RWPE1 (cell line): ENCODE results near the gene MPDZ.

ENCODE experiments used
- CTCF ChIA-PET: fragments of 350-600 bp; sonication (Branson Sonifier 250); formaldehyde crosslinking; extraction: SDS; loops from one replicate; lab custom pipeline; 2021; lab: Yijun Ruan, JAX
- POLR2A ChIA-PET: fragments of 400-600 bp; formaldehyde crosslinking; extraction: SDS; loops from one replicate; lab custom pipeline; 2020; ENCODE audit warnings: antibody characterized with exemption; ENCODE audit not compliant: low non-redundant PET; lab: Yijun Ruan, JAX
- DNase-seq: peaks from one replicate; pipeline ENCODE4 v3.0.0; 2012; ENCODE audit warnings: low spot score
- H3K27ac ChIP-seq: fragments of 450-650 bp; 2 replicates; pipeline ENCODE4 v1.5.1; 2017
- TF ChIP-seq, protein P1 (sequence below): fragments of 450-650 bp; conservative IDR thresholded peaks from 2 replicates; pipeline ENCODE4 v1.5.1; 2017; ENCODE audit warnings: low read depth, mild to moderate bottlenecking

MPDZ gene

DNA sequence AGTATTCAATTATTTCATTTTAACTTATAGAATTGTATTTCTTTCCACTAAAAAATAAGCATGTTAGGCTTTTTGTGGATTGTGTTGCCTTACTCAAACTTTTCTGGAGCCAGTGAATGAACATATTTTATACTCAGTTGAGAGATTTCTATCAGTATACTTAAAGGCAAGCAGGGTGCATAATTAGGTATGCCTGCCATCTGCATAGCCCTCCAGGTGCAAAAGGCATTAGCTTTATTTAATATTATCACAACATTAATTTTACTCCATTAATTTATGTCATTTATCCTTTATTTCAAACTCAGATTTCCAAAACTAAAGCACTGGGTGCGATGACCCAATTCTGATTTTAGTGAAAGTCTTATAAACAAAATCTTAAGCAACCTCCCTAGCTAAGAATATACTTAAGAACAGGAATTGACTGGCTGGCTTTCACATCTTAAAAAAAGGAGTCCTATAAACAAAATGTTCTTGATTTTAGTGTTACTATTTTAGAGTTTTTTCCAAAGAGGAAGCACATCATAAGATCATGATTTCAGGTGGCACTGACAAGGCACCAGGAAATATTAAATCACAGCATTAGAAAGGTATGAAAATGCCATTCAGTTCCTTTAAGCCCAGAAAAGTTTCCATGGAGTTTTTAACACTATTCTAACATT is 178.4 kb downstream of the MPDZ start:
- TF ChIP-seq, protein P1, sequence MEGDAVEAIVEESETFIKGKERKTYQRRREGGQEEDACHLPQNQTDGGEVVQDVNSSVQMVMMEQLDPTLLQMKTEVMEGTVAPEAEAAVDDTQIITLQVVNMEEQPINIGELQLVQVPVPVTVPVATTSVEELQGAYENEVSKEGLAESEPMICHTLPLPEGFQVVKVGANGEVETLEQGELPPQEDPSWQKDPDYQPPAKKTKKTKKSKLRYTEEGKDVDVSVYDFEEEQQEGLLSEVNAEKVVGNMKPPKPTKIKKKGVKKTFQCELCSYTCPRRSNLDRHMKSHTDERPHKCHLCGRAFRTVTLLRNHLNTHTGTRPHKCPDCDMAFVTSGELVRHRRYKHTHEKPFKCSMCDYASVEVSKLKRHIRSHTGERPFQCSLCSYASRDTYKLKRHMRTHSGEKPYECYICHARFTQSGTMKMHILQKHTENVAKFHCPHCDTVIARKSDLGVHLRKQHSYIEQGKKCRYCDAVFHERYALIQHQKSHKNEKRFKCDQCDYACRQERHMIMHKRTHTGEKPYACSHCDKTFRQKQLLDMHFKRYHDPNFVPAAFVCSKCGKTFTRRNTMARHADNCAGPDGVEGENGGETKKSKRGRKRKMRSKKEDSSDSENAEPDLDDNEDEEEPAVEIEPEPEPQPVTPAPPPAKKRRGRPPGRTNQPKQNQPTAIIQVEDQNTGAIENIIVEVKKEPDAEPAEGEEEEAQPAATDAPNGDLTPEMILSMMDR, result no peak
- no peak overlapping the region for H3K27ac ChIP-seq
- DNase-seq, result no peak
- ChIA-PET POLR2A (no interaction called here), CTCF (interaction anchor here (0.6 kb wide), 1 partner anchor 1271 kb away, joined by 3 read pairs; no protein-coding TSS in a partner anchor)

DNA sequence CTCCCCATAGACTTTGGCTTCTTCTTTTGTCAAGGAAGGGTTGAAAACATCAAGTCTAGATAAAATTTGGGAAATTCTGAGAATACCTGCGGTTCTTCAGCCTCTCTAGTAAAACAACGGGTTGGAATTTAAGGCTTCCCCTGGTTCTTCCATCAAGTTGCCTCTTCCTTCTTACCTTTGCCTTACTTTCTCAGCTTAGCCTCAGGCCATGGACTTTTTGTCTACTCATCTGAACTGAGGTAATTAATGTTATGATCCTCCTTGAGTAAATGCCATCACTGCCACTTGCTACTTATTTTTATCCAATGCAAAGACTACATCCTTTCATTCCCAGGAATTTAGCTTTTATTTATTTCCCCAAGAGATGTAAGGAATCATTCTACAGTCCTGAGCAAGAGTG is 184.4 kb downstream of the MPDZ start:
- ChIA-PET CTCF (no interaction called here), POLR2A (no interaction called here)
- no peak overlapping the region for H3K27ac ChIP-seq
- TF ChIP-seq, protein P1, result no peak
- no peak for DNase-seq

DNA sequence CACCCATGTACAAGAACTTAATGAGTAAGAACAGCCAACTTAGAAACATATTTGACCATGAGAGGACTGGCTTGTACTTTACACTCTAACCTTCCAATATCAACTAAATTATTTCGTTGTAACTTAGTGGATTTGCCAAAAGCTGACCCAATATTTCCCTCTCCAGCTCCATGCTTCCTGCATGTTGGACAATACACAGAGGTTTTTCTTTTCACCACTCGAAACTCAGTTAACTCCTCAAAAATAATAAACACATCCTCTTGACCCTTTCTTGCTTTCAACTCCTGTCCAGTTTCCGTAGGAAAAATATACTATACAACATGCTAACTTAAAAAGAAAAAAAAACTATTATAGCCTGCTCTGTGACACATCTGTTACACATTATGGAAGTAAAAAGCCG is 188.9 kb downstream of the MPDZ start:
- DNase-seq, result no peak
- POLR2A ChIA-PET, result no interaction called here
- H3K27ac ChIP-seq, result no peak overlapping the region
- TF ChIP-seq, protein P1, result no peak
- CTCF ChIA-PET, result interaction anchor here (0.6 to 1.6 kb wide), 5 partner anchors 56 to 652 kb away, joined by 3 to 10 read pairs (median 5); no protein-coding TSS in a partner anchor

DNA sequence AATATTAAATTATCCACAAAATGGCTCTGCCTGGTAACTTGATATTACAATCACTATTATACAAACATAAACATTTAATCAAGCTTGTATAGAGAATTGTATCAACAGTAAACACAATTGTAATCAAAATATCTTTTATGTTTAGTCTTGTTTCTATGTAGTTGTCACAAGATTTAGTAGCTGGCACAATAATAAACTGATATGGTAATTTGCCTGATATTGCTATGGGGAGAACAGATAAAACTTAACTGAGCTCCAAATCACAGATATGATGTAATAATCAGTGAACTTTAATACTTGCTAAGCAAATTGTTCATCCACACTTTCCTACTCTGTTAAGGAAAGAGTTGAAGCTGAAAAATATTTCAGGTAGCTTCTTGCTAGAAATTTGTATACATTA is 189.8 kb downstream of the MPDZ start:
- POLR2A ChIA-PET, result no interaction called here
- CTCF ChIA-PET, result interaction anchor here (0.6 to 1.4 kb wide), 6 partner anchors 55 to 1264 kb away, joined by 3 to 10 read pairs (median 3); no protein-coding TSS in a partner anchor
- TF ChIP-seq, protein P1, result no peak
- no peak overlapping the region for H3K27ac ChIP-seq
- DNase-seq, result no peak

DNA sequence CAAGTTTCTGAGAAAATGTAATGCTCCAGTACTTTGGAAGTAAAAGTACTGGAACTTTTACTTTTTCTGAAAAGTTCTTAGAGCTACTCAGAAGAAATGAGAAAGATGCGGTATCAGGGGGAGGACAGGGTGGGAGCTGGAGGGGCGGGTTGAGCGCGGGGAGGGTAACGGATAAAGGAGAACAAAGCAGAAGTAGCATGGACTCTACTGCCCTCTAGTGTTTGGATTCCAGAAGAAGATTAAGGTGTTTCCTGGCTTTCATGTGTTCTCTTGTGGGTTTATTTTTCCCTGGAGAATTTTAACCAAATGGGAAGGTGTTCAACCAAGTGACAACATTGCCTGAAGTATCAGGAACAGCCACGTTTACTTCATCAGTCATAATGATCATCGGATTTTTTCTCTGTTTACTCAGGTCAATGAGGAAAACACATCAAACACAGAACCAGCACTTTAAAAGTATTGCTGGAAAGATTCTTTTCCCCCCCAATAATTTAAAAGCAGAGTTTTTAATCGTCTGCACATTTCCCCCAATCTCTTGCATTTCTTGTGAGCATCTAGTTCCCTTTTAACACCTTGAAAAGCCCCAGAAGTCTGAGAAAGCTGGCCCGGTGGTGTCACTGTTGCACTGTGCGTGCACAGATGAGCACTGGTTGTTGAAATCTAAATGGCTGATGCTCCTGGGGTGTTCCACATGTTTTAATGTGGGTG is 190.6 kb downstream of the MPDZ start:
- TF ChIP-seq, protein P1, result peak; percentile 76
- ChIA-PET POLR2A (no interaction called here), CTCF (interaction anchor here (0.6 to 1.6 kb wide), 11 partner anchors 54 to 1265 kb away, joined by 3 to 28 read pairs (median 3); no protein-coding TSS in a partner anchor)
- DNase-seq, result peak; percentile 53
- H3K27ac ChIP-seq, result no peak overlapping the region

DNA sequence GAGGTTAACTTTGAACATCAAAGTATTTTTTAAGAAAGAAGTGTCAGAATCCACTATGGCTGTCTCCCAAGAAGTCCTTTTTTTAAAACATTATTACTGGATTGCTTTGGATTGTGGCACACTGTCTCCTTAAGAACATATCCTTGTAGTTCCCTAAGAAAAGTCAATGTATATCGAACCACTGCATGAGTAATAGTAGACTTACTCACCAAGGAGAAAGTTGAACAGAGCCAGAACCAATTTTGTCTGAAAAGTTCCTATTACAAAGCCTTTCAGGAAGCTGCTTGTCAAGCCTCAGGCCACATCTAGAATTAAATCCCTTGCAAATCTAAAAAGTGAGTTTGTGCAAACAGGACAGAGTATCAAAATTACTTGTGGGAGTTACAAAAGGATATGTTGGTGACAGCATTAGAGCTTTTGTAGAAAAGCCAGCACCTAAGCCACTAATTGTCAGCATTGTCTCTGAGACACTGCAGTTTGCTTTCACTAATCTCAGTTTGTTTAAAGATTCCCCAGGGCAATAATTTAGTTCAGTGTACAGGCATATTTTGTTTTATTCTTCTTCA is 195.4 kb downstream of the MPDZ start:
- peak; percentile 26 for DNase-seq
- ChIA-PET CTCF (interaction anchor here (1.3 kb wide), 1 partner anchor 50 kb away, joined by 3 read pairs; no protein-coding TSS in a partner anchor), POLR2A (no interaction called here)
- TF ChIP-seq, protein P1, result no peak
- no peak overlapping the region for H3K27ac ChIP-seq
